GM19025 (cell line): Measurements from ENCODE around the gene ARHGEF4.

ENCODE experiments used
- ATAC-seq: cut with Tn5 transposase; IDR thresholded peaks from one replicate; pipeline ENCODE4 v1.9.1; 2021; ENCODE audit warnings: mild to moderate bottlenecking, low read depth, moderate library complexity; ENCODE audit not compliant: unreplicated experiment

The ARHGEF4 gene

GRCh38 chr2:131034122-131035051 is 197.7 kb downstream of the ARHGEF4 start:
- ATAC-seq: no peak

- ATAC-seq: no peak
Measured at GRCh38 chr2:131035112-131035825, 198.6 kb downstream of the ARHGEF4 start.

GRCh38 chr2:131035826-131036231 is 199.1 kb downstream of the ARHGEF4 start:
- ATAC-seq: no peak

GRCh38 chr2:131036269-131036668 is 199.6 kb downstream of the ARHGEF4 start:
- no peak for ATAC-seq

- ATAC-seq: no peak
Measured at GRCh38 chr2:131036696-131037397, 200.1 kb downstream of the ARHGEF4 start.

GRCh38 chr2:131037398-131038257 is 200.9 kb downstream of the ARHGEF4 start:
- no peak for ATAC-seq

GRCh38 chr2:131038258-131039100 is 201.8 kb downstream of the ARHGEF4 start:
- ATAC-seq: no peak

GRCh38 chr2:131039101-131039440 is 202.4 kb downstream of the ARHGEF4 start:
- no peak for ATAC-seq

- ATAC-seq: no peak
Measured at GRCh38 chr2:131039535-131039907, 202.8 kb downstream of the ARHGEF4 start.

GRCh38 chr2:131039908-131040660 is 203.4 kb downstream of the ARHGEF4 start:
- no peak for ATAC-seq

GRCh38 chr2:131040661-131041401 is 204.1 kb downstream of the ARHGEF4 start:
- ATAC-seq: no peak

GRCh38 chr2:131041402-131042147 is 204.9 kb downstream of the ARHGEF4 start:
- ATAC-seq: no peak

- ATAC-seq: no peak
Measured at GRCh38 chr2:131042148-131042775, 205.5 kb downstream of the ARHGEF4 start.

- ATAC-seq: no peak
Measured at GRCh38 chr2:131043199-131044074, 206.7 kb downstream of the ARHGEF4 start.

GRCh38 chr2:131044075-131044756 is 207.5 kb downstream of the ARHGEF4 start:
- ATAC-seq: no peak
